HG03095 (cell line): ENCODE results near the gene ASIC2.

Experiments used
- ATAC-seq: cut with Tn5 transposase; IDR thresholded peaks from one replicate; pipeline ENCODE4 v1.9.1; 2021; ENCODE audit warnings: moderate library complexity; ENCODE audit not compliant: unreplicated experiment

The ASIC2 gene

GRCh38 chr17:33166472-33166871, 126.6 kb downstream of the ASIC2 start:
- no peak for ATAC-seq

- no peak for ATAC-seq
Measured at GRCh38 chr17:33164169-33164881, 128.8 kb downstream of the ASIC2 start.

GRCh38 chr17:33163533-33164168, 129.4 kb downstream of the ASIC2 start:
- no peak for ATAC-seq

- no peak for ATAC-seq
Measured at GRCh38 chr17:33154869-33155455, 138.1 kb downstream of the ASIC2 start.

GRCh38 chr17:33152783-33153182, 140.3 kb downstream of the ASIC2 start:
- ATAC-seq, result no peak

- no peak for ATAC-seq
Measured at GRCh38 chr17:33151565-33151964, 141.5 kb downstream of the ASIC2 start.

GRCh38 chr17:33145941-33146340, 147.2 kb downstream of the ASIC2 start:
- no peak for ATAC-seq

GRCh38 chr17:33144837-33145236, 148.3 kb downstream of the ASIC2 start:
- no peak for ATAC-seq

GRCh38 chr17:33142705-33143299, 150.3 kb downstream of the ASIC2 start:
- no peak for ATAC-seq

GRCh38 chr17:33140413-33141099, 152.5 kb downstream of the ASIC2 start:
- no peak for ATAC-seq

GRCh38 chr17:33138627-33139026, 154.5 kb downstream of the ASIC2 start:
- ATAC-seq, result no peak

GRCh38 chr17:33137426-33137825, 155.7 kb downstream of the ASIC2 start:
- ATAC-seq, result no peak

GRCh38 chr17:33135691-33136090, 157.4 kb downstream of the ASIC2 start:
- ATAC-seq, result no peak

GRCh38 chr17:33131620-33132019, 161.5 kb downstream of the ASIC2 start:
- no peak for ATAC-seq

- no peak for ATAC-seq
Measured at GRCh38 chr17:33127706-33128105, 165.4 kb downstream of the ASIC2 start.

GRCh38 chr17:33126086-33126485, 167.0 kb downstream of the ASIC2 start:
- no peak for ATAC-seq

GRCh38 chr17:33125552-33125950, 167.5 kb downstream of the ASIC2 start:
- ATAC-seq, result no peak

- no peak for ATAC-seq
Measured at GRCh38 chr17:33124871-33125551, 168.1 kb downstream of the ASIC2 start.

- ATAC-seq, result no peak
Measured at GRCh38 chr17:33124185-33124584, 168.9 kb downstream of the ASIC2 start.

- no peak for ATAC-seq
Measured at GRCh38 chr17:33121756-33122155, 171.3 kb downstream of the ASIC2 start.

- ATAC-seq, result no peak
Measured at GRCh38 chr17:33121272-33121671, 171.8 kb downstream of the ASIC2 start.
